HG03196 (cell line): Measurements from ENCODE around the gene DICER1.

Experiments
- ATAC-seq: cut with Tn5 transposase; IDR thresholded peaks from one replicate; pipeline ENCODE4 v1.9.1; 2021; ENCODE audit not compliant: unreplicated experiment

The DICER1 gene

GRCh38 chr14:95041477-95042020 lies 115.8 kb downstream of the DICER1 start:
- no peak for ATAC-seq

DNA sequence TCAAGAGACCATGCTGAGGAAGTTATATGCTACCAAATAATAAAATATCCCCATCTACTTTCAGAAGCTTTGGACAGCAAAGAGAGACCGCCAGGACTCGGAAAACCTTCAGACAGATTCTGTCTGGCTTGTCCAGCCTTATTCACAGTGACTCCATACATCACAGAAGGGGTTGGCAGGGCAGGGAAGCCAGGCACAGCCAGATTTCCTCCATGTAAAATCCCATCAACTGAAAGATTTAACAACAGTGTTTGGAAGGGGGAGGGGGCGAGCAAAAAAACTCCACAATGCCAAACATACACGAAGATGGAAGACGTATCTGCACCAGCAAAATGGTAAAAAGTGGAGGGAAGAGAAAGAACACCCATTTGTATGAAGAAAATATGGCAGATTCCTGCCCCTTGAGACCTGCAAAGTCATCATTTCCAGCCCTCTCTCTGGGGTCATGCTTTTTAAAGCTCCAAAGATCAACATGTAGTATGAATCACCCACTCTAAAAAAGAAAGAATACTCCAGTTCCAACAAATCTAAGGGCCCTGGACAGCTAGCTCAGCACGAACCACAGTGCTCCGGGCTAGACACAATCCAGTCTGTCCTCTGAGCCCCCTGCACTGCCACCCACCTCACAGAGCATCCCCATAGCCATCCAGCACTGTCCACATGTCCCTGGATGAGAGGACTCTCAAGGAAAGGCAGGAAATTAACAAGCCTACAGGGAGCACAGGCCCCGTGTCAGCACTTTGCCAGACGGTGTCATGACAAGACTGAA lies 116.4 kb downstream of the DICER1 start:
- ATAC-seq, result no peak

DNA sequence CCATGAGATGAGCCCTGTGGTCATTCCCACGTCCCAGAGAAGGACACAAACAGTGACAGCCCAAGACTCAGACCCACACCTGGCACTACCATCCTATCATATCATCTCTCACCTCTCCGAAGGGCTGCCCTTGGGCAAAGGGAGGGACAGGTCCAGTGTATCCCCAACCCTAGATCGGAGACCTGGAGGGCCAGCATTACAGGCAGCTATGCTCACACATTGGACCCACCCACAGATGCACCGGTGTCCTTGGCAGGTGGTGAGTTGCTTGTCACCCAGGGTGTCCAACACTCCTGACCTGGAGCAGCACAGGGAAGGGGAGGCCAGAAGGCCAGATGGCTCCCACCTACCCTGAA lies 117.4 kb downstream of the DICER1 start:
- no peak for ATAC-seq

- ATAC-seq, result no peak
These were observed 117.9 kb downstream of the DICER1 start for GRCh38 chr14:95039259-95039992.

GRCh38 chr14:95038521-95039250 lies 118.6 kb downstream of the DICER1 start:
- ATAC-seq, result no peak

DNA sequence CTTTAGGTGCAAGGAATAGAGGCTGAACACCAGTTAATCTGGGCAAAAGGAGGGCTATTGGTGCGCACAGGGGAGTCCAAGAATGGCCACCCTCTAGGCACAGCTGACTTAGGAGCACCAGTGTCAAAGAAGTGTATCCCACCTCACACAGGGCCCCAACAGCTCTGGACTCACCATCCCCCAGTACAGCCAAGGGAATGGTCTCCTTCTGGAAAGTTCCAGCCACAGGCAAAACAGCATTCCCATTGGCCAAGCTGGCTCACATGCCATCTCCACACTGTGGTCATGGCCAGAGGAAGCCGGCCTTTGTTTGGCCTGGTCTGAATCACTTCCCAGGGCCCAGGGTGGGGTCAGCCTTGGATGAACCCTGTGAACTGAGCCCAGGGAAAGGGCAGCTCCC lies 120.1 kb downstream of the DICER1 start:
- ATAC-seq, result no peak
